ENCODE measurements around the gene ATXN2.

GRCh38 chr12:111420494-111420893 lies 178.6 kb downstream of the ATXN2 start:
- TF ChIP-seq, protein P1, sequence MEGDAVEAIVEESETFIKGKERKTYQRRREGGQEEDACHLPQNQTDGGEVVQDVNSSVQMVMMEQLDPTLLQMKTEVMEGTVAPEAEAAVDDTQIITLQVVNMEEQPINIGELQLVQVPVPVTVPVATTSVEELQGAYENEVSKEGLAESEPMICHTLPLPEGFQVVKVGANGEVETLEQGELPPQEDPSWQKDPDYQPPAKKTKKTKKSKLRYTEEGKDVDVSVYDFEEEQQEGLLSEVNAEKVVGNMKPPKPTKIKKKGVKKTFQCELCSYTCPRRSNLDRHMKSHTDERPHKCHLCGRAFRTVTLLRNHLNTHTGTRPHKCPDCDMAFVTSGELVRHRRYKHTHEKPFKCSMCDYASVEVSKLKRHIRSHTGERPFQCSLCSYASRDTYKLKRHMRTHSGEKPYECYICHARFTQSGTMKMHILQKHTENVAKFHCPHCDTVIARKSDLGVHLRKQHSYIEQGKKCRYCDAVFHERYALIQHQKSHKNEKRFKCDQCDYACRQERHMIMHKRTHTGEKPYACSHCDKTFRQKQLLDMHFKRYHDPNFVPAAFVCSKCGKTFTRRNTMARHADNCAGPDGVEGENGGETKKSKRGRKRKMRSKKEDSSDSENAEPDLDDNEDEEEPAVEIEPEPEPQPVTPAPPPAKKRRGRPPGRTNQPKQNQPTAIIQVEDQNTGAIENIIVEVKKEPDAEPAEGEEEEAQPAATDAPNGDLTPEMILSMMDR (IDR thresholded peaks at IDR 0.05): no peak
- TF ChIP-seq ZFX (IDR thresholded peaks at IDR 0.05; ENCODE audit: borderline replicate concordance): no peak
